22Rv1 (cell line): ENCODE data around the gene TSSC4.

Source experiments
- ZFX ChIP-seq: fragments of 450-650 bp; IDR thresholded peaks from 2 replicates; pipeline ENCODE4 v1.6.1; 2017; ENCODE audit warnings: antibody characterized with exemption, borderline replicate concordance
- TF ChIP-seq, protein P1 (sequence below): fragments of 450-650 bp; IDR thresholded peaks from 2 replicates; pipeline ENCODE4 v1.5.1; 2017; ENCODE audit warnings: mild to moderate bottlenecking

DNA sequence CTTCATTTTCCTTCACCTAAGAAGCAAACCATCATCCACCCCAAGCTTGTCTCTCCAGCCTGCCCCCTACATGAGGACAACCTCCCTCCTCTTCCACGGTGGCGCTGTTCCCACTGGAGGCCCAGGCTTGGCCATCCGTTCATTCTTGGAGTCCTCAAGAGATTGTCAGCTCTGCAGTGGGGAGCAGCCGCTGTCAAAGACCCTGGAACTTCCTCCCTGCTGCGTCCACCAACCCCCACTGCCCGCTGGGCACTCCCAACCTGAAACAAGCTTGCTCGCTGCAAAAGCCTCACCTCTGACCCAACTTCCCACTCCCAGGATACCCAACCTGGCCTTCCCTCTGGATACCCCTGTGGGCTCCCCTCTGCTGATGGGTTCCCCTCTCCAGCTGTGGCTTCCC lies 33.8 kb upstream of the TSSC4 start:
- TF ChIP-seq, protein P1, sequence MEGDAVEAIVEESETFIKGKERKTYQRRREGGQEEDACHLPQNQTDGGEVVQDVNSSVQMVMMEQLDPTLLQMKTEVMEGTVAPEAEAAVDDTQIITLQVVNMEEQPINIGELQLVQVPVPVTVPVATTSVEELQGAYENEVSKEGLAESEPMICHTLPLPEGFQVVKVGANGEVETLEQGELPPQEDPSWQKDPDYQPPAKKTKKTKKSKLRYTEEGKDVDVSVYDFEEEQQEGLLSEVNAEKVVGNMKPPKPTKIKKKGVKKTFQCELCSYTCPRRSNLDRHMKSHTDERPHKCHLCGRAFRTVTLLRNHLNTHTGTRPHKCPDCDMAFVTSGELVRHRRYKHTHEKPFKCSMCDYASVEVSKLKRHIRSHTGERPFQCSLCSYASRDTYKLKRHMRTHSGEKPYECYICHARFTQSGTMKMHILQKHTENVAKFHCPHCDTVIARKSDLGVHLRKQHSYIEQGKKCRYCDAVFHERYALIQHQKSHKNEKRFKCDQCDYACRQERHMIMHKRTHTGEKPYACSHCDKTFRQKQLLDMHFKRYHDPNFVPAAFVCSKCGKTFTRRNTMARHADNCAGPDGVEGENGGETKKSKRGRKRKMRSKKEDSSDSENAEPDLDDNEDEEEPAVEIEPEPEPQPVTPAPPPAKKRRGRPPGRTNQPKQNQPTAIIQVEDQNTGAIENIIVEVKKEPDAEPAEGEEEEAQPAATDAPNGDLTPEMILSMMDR, result no peak
- no peak for TF ChIP-seq ZFX
